AG04449 (cell line): ENCODE results near the gene CREB3L2.

Experiments
- CTCF ChIA-PET: fragments of 350-600 bp; formaldehyde crosslinking; extraction: SDS; loops from one replicate; lab custom pipeline; 2021; ENCODE audit warnings: antibody characterized with exemption; lab: Yijun Ruan, JAX
- POLR2A ChIA-PET: fragments of 400-600, 350-600 bp; formaldehyde crosslinking; extraction: SDS; loops from one replicate; lab custom pipeline; 2020; ENCODE audit warnings: antibody characterized with exemption, inconsistent platforms; lab: Yijun Ruan, JAX
- DNase-seq: peaks from one replicate; pipeline ENCODE4 v3.0.0-alpha.2; 2010; ENCODE audit warnings: low read depth, low spot score
- H3K4me3 ChIP-seq: 2 replicates; pipeline ENCODE4 v1.5.1; 2011; ENCODE audit warnings: low read depth, mild to moderate bottlenecking, control low read depth, low read length
- CTCF ChIP-seq: IDR thresholded peaks from one replicate; pipeline ENCODE4 v1.5.1; 2011; ENCODE audit warnings: mild to moderate bottlenecking, moderate library complexity, low read length, control low read depth, inconsistent platforms; ENCODE audit not compliant: insufficient read depth; ENCODE audit errors: missing control alignments

The CREB3L2 gene

GRCh38 chr7:137919987-137920386, 81.9 kb downstream of the CREB3L2 start:
- no peak overlapping the region for H3K4me3 ChIP-seq
- no peak for TF ChIP-seq CTCF
- DNase-seq: no peak
- ChIA-PET POLR2A (interaction anchor here (1.6 kb wide), 1 partner anchor 82 kb away, joined by 4 read pairs; the partner anchor contains the start of gene CREB3L2), CTCF (interaction anchor here (1.0 to 3.7 kb wide), 5 partner anchors 13 to 88 kb away, joined by 3 to 37 read pairs (median 15); partner anchors contain the start of gene CREB3L2)

- TF ChIP-seq CTCF: no peak
- no peak overlapping the region for H3K4me3 ChIP-seq
- DNase-seq: no peak
- CTCF ChIA-PET: interaction anchor here (1.7 to 20.4 kb wide), 2 partner anchors 13 to 86 kb away, joined by 6 to 831 read pairs; partner anchors contain the start of gene CREB3L2
- POLR2A ChIA-PET: no interaction called here
These were observed 84.8 kb downstream of the CREB3L2 start for GRCh38 chr7:137916980-137917645.

- DNase-seq: no peak
- no peak overlapping the region for H3K4me3 ChIP-seq
- ChIA-PET CTCF (interaction anchor here (0.7 to 20.4 kb wide), 3 partner anchors 13 to 542 kb away, joined by 3 to 831 read pairs (median 24); partner anchors contain the start of gene CREB3L2), POLR2A (no interaction called here)
- no peak for TF ChIP-seq CTCF
These were observed 85.3 kb downstream of the CREB3L2 start for GRCh38 chr7:137916564-137916963.

- no peak overlapping the region for H3K4me3 ChIP-seq
- no peak for TF ChIP-seq CTCF
- POLR2A ChIA-PET: no interaction called here
- no peak for DNase-seq
- CTCF ChIA-PET: interaction anchor here (0.8 to 20.4 kb wide), 7 partner anchors 9 to 259 kb away, joined by 3 to 831 read pairs (median 3); partner anchors contain the start of gene CREB3L2
These were observed 86.6 kb downstream of the CREB3L2 start for GRCh38 chr7:137915266-137915665.

- DNase-seq: no peak
- H3K4me3 ChIP-seq: no peak overlapping the region
- CTCF ChIA-PET: interaction anchor here (1.6 to 20.4 kb wide), 3 partner anchors 10 to 309 kb away, joined by 3 to 831 read pairs (median 24); partner anchors contain the start of gene CREB3L2
- POLR2A ChIA-PET: no interaction called here
- TF ChIP-seq CTCF: no peak
These were observed 87.9 kb downstream of the CREB3L2 start for GRCh38 chr7:137913985-137914384.

GRCh38 chr7:137909042-137909441, 92.8 kb downstream of the CREB3L2 start:
- no peak overlapping the region for H3K4me3 ChIP-seq
- TF ChIP-seq CTCF: no peak
- POLR2A ChIA-PET: interaction anchor here (0.6 kb wide), 1 partner anchor 280 kb away, joined by 4 read pairs; no protein-coding TSS in a partner anchor
- CTCF ChIA-PET: interaction anchor here (0.9 to 20.4 kb wide), 3 partner anchors 94 to 253 kb away, joined by 3 to 831 read pairs (median 3); partner anchors contain the start of gene CREB3L2
- no peak for DNase-seq
